Endodermal cell (in vitro differentiated cells): ENCODE results near the gene KLHDC4. TPM values are rescaled to one million over a fixed set of nuclear protein-coding genes. Genes with fewer than 3 reads are reported as not detected.

Experiments used
- DNase-seq: peaks from one replicate; pipeline ENCODE4 v3.0.0-alpha.2; 2017
- H3K27ac ChIP-seq: 2 replicates; pipeline ENCODE4 v1.5.1; 2013; ENCODE audit warnings: mild to moderate bottlenecking, low read depth, low read length, moderate library complexity
- H3K27me3 ChIP-seq: 2 replicates; pipeline ENCODE4 v1.6.1; 2013; ENCODE audit warnings: mild to moderate bottlenecking, low read length, moderate library complexity; ENCODE audit not compliant: insufficient read depth, control insufficient read depth, poor library complexity, severe bottlenecking
- H3K36me3 ChIP-seq: 2 replicates; pipeline ENCODE4 v1.7.0; 2013; ENCODE audit warnings: mild to moderate bottlenecking, low read length, moderate library complexity; ENCODE audit not compliant: control insufficient read depth, insufficient read depth
- H3K4me1 ChIP-seq: one replicate; pipeline ENCODE4 v1.7.0; 2013; ENCODE audit warnings: low read length; ENCODE audit not compliant: control insufficient read depth, insufficient read depth
- H3K4me3 ChIP-seq: 2 replicates; pipeline ENCODE4 v1.5.1; 2013; ENCODE audit warnings: mild to moderate bottlenecking, low read length, moderate library complexity
- H3K9ac ChIP-seq: 2 replicates; pipeline ENCODE4 v1.6.1; 2013; ENCODE audit warnings: mild to moderate bottlenecking, low read length, moderate library complexity; ENCODE audit not compliant: poor library complexity, severe bottlenecking; ENCODE audit errors: extremely low read depth
- H3K9me3 ChIP-seq: 2 replicates; pipeline ENCODE4 v1.6.1; 2013; ENCODE audit warnings: mild to moderate bottlenecking, low read length, moderate library complexity; ENCODE audit not compliant: control insufficient read depth
- H3K27ac Mint-ChIP-seq: 2 replicates; pipeline ENCODE4 v1.8.0; 2020; ENCODE audit warnings: mixed read lengths
- H3K27me3 Mint-ChIP-seq: 2 replicates; pipeline ENCODE4 v1.8.0; 2021; ENCODE audit warnings: mild to moderate bottlenecking, mixed read lengths; ENCODE audit not compliant: insufficient read depth
- H3K36me3 Mint-ChIP-seq: 2 replicates; pipeline ENCODE4 v1.8.0; 2020; ENCODE audit warnings: low read depth, mixed read lengths
- H3K4me1 Mint-ChIP-seq: 2 replicates; pipeline ENCODE4 v1.8.0; 2020; ENCODE audit warnings: mixed read lengths
- H3K4me3 Mint-ChIP-seq: 2 replicates; pipeline ENCODE4 v1.8.0; 2020; ENCODE audit warnings: mild to moderate bottlenecking, moderate library complexity, mixed read lengths
- H3K9me3 Mint-ChIP-seq: 2 replicates; pipeline ENCODE4 v1.8.0; 2020; ENCODE audit warnings: mild to moderate bottlenecking, mixed read lengths
- WGBS, 2 experiments: methylation state at CpG; one replicate each; pipeline versions ENCODE4 v1.1.5 to v1.1.7; 2013; ENCODE audit warnings: missing lambda C conversion rate in 2 of 2, mixed read lengths in 1 of 2; ENCODE audit not compliant: insufficient coverage in 1 of 2, insufficient read length in 1 of 2; 5-methylcytosine and 5-hydroxymethylcytosine counted together
- total RNA-seq, 2 donors: library from RNA; stranded (reverse); fragmentation: NEBNext Ultra II Directional in 1 of 2; extraction: Animal tissue kit (Norgen Biotek cat#: 25700) in 1 of 2; gene quantifications; 2 replicates in 1 of 2; 3 replicates in 1 of 2; pipeline ENCODE4 v1.2.1, GENCODE V29; 2021
- TF ChIP-seq, protein P1 (sequence below): fragments of 200-600 bp; sonication (generic); conservative IDR thresholded peaks from 2 replicates; pipeline ENCODE4 v1.5.0; 2021; ENCODE audit warnings: antibody characterized with exemption, mild to moderate bottlenecking

Gene KLHDC4
- total RNA-seq, 2 donors from 2014 or later: 52.8 to 58.8 TPM

DNA sequence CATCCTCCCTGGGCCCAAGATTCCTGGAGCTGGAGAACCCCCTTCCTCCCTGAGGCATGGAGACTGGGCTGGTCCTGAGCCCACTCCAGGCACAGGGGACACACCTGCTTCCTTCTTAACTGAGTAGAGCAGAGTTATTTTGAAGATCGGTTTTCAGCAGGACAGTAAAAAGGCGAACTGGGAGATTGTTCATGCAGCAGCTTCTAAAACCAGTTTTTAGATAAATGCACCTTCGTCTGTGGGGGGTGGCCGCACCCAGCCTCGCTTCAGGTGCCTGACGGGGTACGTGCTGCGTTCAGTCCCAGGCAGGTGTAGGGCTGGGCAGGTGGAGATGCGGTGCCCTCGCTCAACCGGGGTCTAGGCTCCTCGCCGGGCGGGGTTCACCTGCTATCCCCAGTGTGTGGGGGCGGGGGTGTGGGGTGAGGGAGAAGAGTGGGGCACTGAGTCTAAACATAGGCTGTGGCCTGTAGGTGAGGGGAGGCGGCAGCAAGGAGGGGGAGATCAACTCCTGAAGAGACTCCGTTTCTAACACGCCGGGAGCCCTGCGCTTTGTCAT, 94.0 kb downstream of the KLHDC4 start:
- Histone ChIP-seq H3K9ac (no peak overlapping the region), H3K9me3 (no peaks in the 10 kb centered on the region), H3K36me3 (no peaks in the 10 kb centered on the region), H3K27ac (no peak overlapping the region), H3K4me3 (no peak overlapping the region), H3K4me1 (no peaks in the 10 kb centered on the region), H3K27me3 (no peaks in the 10 kb centered on the region)
- TF ChIP-seq, protein P1, sequence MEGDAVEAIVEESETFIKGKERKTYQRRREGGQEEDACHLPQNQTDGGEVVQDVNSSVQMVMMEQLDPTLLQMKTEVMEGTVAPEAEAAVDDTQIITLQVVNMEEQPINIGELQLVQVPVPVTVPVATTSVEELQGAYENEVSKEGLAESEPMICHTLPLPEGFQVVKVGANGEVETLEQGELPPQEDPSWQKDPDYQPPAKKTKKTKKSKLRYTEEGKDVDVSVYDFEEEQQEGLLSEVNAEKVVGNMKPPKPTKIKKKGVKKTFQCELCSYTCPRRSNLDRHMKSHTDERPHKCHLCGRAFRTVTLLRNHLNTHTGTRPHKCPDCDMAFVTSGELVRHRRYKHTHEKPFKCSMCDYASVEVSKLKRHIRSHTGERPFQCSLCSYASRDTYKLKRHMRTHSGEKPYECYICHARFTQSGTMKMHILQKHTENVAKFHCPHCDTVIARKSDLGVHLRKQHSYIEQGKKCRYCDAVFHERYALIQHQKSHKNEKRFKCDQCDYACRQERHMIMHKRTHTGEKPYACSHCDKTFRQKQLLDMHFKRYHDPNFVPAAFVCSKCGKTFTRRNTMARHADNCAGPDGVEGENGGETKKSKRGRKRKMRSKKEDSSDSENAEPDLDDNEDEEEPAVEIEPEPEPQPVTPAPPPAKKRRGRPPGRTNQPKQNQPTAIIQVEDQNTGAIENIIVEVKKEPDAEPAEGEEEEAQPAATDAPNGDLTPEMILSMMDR: no peak
- no peak overlapping the region for H3K27ac Mint-ChIP-seq
- H3K36me3 Mint-ChIP-seq: no peaks in the 10 kb centered on the region
- H3K9me3 Mint-ChIP-seq: no peaks in the 10 kb centered on the region
- no peaks in the 10 kb centered on the region for H3K4me1 Mint-ChIP-seq
- H3K27me3 Mint-ChIP-seq: no peaks in the 10 kb centered on the region
- no peak for DNase-seq
- no peak overlapping the region for H3K4me3 Mint-ChIP-seq
- WGBS, 2 experiments: 86 to 93% methylated on average over 8 to 20 of the region's 20 CpGs

DNA sequence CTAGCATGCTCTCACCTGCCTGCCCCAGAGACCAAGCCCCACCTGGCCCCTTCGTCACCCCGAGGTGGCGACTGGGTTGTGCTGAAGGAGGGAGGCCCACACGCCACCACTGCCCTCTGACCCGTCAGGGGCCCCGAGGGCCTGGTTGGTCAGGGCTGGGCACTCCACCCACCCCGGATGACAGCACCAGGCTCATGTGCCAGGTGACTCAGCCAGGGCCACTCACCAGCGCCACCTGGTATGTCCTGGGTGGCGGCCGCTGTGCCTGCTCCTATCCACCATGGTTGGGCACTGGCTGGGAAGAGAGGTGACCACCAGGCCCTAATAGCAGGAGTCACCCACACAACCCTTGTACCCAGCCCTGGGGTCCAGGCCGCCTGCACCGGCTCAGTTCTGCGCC, 94.6 kb downstream of the KLHDC4 start:
- TF ChIP-seq, protein P1: no peak
- no peaks in the 10 kb centered on the region for H3K9me3 Mint-ChIP-seq
- WGBS, 2 experiments: 90 to 91% methylated on average over 6 to 13 of the region's 13 CpGs
- no peaks in the 10 kb centered on the region for H3K27me3 Mint-ChIP-seq
- no peak for DNase-seq
- H3K9ac ChIP-seq: no peak overlapping the region
- no peak overlapping the region for H3K27ac Mint-ChIP-seq
- H3K4me1 ChIP-seq: no peaks in the 10 kb centered on the region
- no peak overlapping the region for H3K27ac ChIP-seq
- H3K4me3 Mint-ChIP-seq: no peak overlapping the region
- H3K9me3 ChIP-seq: no peaks in the 10 kb centered on the region
- H3K36me3 ChIP-seq: no peaks in the 10 kb centered on the region
- H3K4me1 Mint-ChIP-seq: no peaks in the 10 kb centered on the region
- no peak overlapping the region for H3K4me3 ChIP-seq
- no peaks in the 10 kb centered on the region for H3K27me3 ChIP-seq
- no peaks in the 10 kb centered on the region for H3K36me3 Mint-ChIP-seq

DNA sequence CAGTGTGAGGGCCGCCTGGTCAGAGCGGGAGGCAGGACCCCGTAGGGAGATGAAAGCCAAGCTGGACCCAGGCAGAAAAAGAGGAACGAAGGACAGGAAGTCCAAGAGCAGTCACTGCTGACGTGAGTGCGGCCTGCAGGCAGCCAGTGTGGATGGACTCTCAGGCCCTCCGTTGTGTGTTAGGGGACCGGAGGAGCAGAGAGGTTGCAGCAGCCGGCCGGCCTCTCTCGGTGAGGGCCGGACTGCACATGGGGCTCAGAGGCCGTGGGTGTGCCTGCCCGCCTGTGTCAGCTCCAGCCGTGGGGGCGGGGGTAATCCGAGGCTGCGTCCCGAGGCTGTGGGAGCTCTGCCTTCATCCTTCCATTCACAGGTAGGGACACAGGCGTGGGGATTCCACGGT, 96.1 kb downstream of the KLHDC4 start:
- Mint-ChIP-seq H3K27me3 (no peaks in the 10 kb centered on the region), H3K9me3 (no peaks in the 10 kb centered on the region), H3K27ac (no peak overlapping the region), H3K4me1 (no peaks in the 10 kb centered on the region), H3K4me3 (no peak overlapping the region), H3K36me3 (no peaks in the 10 kb centered on the region)
- Histone ChIP-seq H3K4me3 (no peak overlapping the region), H3K27me3 (no peaks in the 10 kb centered on the region), H3K9ac (no peak overlapping the region), H3K27ac (no peak overlapping the region), H3K36me3 (no peaks in the 10 kb centered on the region), H3K9me3 (no peaks in the 10 kb centered on the region), H3K4me1 (no peaks in the 10 kb centered on the region)
- TF ChIP-seq, protein P1: no peak
- DNase-seq: no peak
- WGBS, 2 experiments: 87 to 92% methylated on average over 15 to 21 of the region's 21 CpGs
